Astrocyte (in vitro differentiated cells and primary cell): ENCODE data around the gene TOM1L2.

ENCODE experiments used
- CTCF ChIP-seq: IDR thresholded peaks from 2 replicates; pipeline ENCODE4 v1.5.1; 2011; ENCODE audit warnings: low read depth, mild to moderate bottlenecking, inconsistent platforms, low read length, moderate library complexity; ENCODE audit not compliant: insufficient read depth
- EZH2 ChIP-seq: IDR thresholded peaks from 2 replicates; pipeline ENCODE4 v1.6.1; 2012; ENCODE audit warnings: mild to moderate bottlenecking, low read length, inconsistent platforms; ENCODE audit not compliant: insufficient read depth

- TF ChIP-seq CTCF (no peak), EZH2 (no peak)
These were observed 34.9 kb downstream of the TOM1L2 start for GRCh38 chr17:17937201-17937853.
